Measurements from ENCODE around the gene HOXA9.
A peak's percentile ranks its signal among the peaks of the same experiment; 100 is the strongest.

Gene HOXA9

GRCh38 chr7:27187475-27188385 is 22.4 kb upstream of the HOXA9 start:
- DNase-seq, result no peak

DNA sequence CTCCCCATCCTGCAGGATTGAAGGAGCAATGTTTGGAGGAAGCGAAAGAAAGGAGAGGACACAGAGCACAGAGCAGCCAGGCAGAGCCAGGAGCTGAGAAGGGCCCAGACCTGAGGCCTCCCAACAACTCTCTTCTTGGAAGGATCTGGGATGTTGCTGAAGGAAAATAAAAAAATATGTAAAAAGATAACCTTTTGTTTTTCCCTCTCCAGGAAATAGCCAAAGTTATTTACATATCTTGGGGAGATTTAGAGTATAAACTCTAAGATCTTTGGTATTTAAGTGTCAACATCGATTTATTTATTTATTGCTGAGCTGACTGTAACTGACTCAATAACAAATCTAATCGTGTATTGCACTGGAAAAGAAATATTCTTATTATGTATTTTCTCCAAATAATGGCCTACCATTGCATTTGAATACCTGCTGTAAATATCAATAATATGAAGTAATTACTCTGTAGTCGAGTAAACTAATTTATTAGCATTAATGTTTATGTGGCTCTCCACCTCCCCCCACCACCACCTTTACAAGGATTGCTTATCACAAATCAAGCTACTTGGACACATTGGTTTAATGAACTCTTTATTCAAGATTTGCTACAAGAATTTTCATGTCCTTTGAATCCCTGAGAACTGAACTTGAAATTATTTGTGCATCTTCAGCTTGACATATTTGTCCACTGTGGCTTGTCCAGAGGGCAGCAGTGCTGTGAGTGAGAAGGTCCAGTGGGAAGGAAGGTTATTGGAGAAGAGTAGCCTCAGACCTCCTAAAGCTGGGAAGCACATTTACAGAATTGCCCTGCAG is 21.5 kb upstream of the HOXA9 start:
- DNase-seq, result no peak

DNA sequence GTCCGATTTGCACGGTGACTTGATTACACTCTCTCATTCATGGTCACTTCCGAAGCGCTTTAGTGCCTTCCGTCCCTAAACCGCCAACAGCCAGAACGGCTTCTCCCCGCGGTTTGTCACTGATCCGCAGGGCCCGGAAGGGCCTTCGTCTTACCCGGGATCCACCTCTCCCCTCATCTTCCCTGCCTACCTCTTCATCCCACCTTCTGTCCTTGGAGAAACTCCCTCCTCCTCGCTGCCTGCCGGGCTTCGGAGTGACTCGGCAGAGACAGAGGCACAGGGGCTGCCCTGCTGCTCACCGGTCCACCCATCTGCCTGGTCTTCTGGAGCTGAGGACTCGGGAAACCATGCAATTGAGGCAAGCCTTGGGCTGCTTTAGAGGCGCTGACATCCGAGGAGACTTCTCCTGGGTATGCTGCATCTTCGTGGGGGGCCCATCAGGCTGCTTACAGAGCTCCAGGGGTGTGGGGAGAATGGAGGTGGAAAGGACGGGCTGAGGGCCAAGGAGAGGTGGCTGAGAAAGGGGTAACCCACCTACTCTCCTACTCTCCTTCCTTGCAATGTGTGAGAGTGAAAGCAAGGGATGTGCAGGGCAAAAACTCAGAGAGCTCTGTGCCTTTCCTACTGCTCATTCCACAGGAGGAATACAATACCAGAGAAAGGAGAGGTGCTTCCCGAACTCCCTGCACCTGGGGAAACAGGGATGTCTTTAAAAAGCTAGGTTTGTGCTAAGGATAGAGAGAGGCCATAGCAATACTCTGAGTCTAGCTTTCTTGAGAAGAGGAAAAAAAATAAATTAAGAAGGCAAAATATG is 20.7 kb upstream of the HOXA9 start:
- no peak for DNase-seq

- DNase-seq, result no peak
These were observed 19.9 kb upstream of the HOXA9 start, which contains the start of gene HOXA11 for GRCh38 chr7:27185013-27185853. Gene HOXA11 (minus strand): TSS chr7:27185232. CDS start chr7:27185144, 88 bp downstream.

- no peak for DNase-seq
These were observed 19.1 kb upstream of the HOXA9 start for GRCh38 chr7:27184337-27185012.

DNA sequence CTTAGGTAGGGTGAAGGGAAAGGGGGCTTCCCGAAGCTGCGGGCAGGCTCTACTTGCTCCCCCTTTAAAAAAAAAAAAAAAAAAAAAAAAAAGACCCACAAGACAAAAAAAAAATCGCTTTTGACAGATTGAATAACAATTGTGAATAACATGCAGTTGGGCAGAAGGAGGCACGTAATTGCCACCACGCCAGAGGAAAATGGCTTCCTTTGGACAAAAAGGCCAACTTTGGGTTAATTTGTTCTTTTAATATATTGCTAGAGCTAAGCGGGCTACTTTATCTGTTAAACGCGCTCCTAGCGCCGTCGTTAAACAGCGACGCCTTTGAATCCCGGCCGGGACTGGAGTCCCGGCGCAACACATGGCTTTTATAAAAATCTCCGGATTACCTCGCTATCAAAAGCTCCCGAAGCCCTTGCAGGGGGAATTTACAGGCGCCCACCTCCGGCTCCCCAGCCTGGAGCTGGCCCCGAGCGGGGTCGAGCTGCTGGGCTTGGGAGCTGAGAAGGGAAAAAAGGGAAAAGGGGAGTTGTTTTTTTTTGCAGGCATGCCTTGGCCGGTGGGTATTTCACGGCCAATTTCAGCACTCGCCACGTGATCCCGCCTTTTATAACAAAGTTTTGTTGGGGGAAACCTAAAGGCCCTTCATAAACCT is 18.5 kb upstream of the HOXA9 start:
- DNase-seq, result no peak

DNA sequence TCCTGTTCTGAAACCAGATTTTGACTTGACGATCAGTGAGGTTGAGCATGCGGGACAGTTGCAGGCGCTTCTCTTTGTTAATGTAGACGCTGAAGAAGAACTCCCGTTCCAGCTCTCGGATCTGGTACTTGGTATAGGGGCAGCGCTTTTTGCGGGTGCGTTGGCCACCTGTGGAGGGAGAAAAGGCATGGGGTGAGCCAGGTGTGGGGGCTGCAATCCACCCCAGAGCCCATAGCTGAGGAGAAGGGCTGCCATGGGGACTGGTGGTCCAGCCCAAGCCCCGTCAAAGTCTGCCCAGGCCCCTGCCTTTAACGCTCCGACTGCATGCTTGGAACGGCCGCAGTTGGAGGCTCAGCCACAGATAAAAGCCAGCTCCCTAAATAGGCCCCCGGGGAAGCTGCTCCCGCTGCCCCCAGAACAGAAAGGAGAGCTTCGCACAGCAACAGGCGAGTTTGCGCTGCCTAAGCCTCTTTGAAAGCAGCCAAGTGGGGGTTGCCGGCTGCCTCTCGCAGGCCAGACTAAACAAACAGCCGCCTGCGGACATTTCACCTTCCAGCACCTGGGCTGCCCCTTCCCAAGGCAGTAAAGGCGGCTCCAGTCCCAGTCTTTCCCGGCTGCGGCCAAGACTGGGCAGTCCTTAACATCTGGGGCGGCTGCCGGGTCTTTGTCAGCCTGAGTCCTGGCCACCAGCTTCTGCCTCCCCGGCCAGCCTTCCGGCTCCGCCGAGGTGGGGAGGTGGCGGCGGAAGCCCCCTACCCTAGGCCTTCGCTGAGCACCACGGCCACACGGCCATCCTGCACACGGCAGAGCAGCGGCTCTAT is 17.7 kb upstream of the HOXA9 start:
- DNase-seq, result no peak

GRCh38 chr7:27182285-27182841 is 17.0 kb upstream of the HOXA9 start:
- DNase-seq, result no peak

- no peak for DNase-seq
These were observed 16.5 kb upstream of the HOXA9 start for GRCh38 chr7:27181795-27182275.

GRCh38 chr7:27180431-27181420 is 15.4 kb upstream of the HOXA9 start:
- DNase-seq, result no peak

- peak in 1 of 2 donors; percentile 50 for DNase-seq
These were observed 14.4 kb upstream of the HOXA9 start for GRCh38 chr7:27179503-27180430.

DNA sequence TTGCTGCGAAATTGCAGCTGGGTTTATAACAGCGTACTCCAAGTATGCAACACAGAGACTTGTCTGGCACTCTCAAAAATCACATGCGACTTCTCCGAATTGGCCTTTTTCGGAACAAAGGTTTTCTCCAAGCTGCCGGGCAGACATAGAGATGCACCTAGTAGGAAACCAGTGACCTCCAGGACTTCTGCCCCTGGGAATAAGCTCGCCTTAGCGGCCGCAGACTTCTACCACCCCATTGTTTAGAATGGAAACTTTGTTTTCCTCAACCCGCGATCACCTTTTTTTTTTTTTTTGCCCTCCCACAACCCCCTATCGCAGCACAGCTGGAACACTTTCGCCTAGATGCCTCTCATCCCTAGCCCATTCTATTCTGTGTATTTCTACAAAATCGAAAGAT is 13.7 kb upstream of the HOXA9 start:
- DNase-seq, result no peak

DNA sequence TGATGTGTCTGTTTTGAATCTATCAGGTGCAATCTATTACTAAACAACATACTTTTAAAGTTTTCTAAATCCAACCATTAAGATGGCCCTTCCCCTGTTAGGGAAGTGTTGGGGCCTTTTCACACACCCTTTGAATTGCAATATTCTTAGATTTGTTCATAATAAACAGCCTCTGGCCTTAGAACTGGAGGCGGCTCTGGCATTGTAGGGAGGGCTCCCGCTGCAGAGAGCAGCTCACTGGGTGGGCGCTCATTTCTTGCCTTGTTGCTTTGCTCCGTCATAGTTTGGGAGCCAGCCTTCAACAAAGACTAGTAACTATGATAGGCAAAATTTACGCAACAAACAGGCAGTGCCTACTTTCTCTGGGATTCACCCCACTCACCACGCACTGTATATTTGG is 13.0 kb upstream of the HOXA9 start:
- no peak for DNase-seq

DNA sequence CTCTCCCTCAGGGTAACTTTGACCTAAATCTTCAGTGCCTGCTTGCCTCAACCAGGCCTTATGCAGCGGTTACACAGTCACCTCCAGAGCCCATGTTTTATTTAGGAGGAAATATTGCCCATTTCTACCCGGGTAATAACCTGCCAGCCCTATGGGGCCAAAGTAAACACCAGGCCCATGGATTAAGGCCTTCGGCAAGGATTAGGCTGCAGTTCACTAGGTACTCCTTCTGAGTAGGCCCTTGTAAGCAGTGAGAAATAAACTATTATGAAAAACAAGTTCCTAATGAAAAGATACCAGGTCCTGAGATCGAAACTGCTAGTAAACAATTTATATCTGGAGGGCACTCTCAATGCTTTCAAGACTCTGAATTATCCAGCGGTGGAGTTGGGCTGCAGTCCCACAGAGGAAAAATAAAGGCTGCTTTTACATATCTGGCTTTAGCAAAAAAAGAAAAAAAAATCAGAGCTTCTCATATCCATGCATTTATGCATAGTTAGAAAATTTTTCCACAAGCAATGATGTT is 12.5 kb upstream of the HOXA9 start:
- DNase-seq, result no peak

DNA sequence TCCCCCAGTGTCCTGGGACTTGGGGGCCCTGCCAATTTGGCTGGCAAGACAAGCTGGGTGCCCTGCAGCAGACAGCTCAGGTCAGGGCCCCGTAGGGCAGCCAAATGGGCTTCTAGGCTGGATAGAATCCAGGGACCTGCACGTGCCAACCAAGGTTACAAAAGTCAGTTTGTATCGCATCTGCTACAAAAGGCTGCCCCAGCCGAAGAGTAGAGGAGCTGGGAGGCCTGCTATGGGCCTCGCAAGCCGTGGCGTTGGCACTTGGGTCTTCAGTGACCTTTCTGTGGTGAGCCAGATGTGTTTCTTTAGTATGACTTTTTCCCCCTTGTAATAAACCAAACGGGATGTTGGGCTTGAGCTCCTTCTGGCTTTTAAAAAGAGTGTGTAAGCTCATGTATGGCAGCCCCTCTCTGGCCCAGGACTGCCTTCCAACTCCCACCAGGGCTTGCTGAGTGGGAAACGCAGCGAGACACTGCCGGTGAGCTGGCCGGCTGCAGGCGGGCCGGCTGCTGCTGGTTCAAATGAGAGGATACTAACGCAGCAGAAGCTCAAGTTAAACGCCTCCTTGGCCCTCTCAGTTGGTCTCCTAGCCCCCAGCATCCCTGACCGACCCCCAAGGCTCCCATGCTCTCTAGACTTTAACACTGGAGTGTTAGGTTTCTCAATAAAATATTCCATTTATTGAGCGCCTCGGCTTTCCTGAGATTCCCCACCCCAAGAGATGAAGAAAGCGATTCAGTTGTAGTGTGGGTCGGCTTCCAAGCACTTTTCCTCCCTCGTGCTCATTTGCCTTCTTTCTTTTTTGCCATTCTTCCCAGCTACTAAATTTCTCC is 11.8 kb upstream of the HOXA9 start:
- no peak for DNase-seq

GRCh38 chr7:27176524-27176845 is 11.1 kb upstream of the HOXA9 start:
- DNase-seq, result no peak
